Fibroblast of skin of scalp (primary cell): ENCODE data around the gene CREBBP. TPM values are rescaled to one million over a fixed set of nuclear protein-coding genes. Genes with fewer than 3 reads are reported as not detected.
"Not testable (repeated sequence)": the region's sequence is repeated elsewhere in the genome, so short reads cannot be mapped to it uniquely, and the experiment has no call there.

Experiments used
- DNase-seq: peaks from one replicate; pipeline ENCODE4 v3.0.0-alpha.2; 2013
- polyA plus RNA-seq, 2 experiments: library from polyadenylated mRNA; unstranded; fragments of 120-200 nt; gene quantifications; one replicate each; pipeline ENCODE4 v1.2.1, GENCODE V29; 2013; ENCODE audit not compliant: insufficient read length in 2 of 2

The CREBBP gene
- polyA plus RNA-seq (2013, experiment 1 of 2; ENCODE audit: insufficient read length), result 33.7 TPM
- 34.0 TPM for polyA plus RNA-seq (2013, experiment 2 of 2; ENCODE audit: insufficient read length)

DNA sequence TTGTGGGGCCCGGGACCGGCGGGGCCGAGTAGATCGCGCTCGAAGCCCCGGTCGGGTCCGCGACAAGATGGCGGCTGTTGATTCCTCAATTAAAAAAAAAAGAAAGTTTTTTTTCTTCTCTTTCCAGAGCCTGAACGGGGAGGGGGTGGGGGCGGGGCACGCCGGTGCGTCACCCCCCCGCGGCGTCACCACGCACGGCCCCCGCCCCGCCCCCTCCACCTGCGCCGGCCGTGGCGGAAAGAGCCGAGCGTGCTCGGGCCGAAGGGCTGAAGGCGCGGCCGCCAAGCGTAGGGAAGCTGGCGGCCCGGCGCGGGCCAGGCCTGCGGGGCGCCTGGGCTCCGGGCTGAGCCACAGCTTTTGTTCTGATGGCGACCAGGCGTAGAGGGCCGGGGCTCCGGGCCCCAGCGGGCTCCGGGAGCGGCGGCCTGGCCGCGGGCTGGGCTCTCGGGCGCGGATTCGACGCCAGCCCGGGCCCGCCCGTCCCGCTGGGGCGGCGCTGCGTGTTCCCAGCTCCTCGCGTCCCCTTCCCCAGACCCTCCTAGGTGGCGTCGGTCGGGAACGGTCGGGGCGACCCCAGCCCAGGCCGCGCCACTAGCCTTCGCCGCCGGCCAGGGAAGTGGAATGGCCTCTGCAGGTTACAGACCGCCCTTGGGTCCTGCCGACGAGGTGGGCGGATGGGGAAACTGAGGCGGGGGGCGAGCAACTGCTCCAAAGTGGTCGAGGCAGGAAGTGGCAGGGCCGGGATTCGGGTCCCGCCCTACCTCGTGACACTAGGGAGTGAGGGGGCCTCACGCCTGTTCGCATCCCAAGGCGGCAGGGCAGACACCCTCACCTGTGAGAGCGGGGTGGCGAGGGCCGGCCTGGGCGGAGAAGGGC is at the start of gene CREBBP:
CREBBP (minus strand) TSS at position 91 of the 876 bp plus-strand sequence. CDS start 797 bp downstream, outside the sequence.
- DNase-seq, result peak; percentile 93

DNA sequence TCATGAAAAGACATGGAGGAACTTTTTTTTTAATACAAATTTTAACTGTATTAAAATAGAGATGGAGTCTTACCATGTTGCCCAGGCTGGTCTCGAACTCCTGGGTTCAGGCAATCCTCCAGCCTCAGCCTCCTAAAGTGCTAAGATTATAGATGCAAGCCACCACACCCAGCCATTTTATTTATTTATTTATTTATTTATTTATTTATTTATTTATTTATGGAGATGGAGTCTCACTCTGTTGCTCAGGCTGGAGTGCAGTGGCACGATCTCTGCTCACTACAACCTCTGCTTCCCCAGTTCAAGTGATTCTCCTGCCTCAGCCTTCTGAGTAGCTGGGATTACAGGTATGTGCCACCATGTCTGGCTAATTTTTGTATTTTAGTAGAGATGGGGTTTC is 46.6 kb upstream of the CREBBP start:
- DNase-seq, result not testable (repeated sequence)

DNA sequence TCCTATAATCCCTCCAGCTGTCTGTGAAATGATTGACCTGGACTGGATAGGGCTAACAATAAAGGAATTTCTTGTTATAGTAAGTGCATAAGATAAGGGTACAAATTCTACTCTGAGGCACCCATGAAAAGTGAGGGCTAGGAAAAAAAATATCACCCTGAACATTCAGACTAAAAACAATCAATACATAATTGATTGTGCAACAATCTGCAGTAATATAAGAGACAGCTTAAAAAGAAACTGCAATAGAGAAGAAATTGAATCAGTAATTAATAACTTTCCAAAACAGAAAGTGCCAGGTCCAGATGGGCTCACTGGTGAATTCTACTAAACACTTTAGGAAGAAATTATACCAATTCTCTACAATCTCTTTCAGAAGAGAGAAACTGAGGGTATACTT is 44.2 kb upstream of the CREBBP start:
- DNase-seq, result no peak

DNA sequence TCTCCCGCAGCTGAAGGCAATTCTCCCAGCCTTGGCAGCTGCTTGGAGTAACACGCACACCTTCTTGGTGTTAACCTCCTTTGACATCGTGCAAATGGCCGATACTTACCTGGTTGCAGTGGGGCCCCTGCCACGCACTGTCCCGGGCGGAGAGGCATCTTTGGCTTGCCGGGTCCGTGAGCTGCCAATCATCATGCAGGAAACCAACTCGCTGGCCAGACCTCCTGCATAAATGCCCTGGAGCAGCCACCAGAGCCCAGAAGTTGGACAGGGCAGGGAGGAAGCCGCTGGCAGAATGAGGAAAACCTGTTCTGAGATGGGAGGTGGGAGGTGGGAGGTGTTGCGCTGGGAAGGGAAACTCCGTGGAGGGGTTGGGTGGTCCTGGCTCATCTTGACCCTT is 41.7 kb upstream of the CREBBP start:
- DNase-seq, result no peak

DNA sequence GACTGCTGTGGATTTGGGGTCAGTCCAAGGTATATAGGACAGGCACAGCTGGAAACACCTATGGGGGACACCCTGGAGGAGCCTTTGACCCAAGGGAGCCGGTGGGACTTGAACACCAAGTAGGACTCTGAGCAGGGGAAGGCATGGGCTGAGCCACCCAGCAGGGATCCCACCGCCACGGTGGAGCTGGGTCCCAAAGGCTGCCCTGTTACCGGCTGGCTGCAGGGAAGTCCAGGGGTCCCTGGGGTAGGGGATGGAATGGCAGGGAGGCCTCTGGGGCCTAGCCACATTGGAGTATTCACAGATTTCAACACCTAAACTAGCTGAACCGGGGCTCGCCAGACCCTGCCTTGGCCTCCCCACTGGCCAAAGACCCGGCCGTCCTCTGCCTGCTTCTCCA is 39.7 kb upstream of the CREBBP start:
- no peak for DNase-seq

DNA sequence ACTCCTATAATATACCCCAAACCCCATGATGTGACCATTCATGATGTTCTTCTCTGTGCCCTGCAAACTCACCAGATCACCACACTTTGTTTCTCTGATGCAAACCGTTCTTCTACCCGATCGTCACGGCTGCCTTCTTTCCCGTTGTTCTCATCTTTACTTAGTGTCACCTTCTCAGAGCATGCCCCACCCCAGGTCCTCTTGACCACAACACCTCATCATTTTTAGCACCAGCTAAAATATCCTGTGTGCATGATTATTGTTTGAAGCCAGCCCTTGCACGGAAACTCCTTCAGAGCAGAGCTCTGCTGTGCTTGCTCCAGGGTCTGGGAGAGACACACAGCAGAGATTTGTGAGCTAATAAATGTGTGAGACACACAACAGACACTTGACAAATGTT is 38.9 kb upstream of the CREBBP start:
- no peak for DNase-seq

DNA sequence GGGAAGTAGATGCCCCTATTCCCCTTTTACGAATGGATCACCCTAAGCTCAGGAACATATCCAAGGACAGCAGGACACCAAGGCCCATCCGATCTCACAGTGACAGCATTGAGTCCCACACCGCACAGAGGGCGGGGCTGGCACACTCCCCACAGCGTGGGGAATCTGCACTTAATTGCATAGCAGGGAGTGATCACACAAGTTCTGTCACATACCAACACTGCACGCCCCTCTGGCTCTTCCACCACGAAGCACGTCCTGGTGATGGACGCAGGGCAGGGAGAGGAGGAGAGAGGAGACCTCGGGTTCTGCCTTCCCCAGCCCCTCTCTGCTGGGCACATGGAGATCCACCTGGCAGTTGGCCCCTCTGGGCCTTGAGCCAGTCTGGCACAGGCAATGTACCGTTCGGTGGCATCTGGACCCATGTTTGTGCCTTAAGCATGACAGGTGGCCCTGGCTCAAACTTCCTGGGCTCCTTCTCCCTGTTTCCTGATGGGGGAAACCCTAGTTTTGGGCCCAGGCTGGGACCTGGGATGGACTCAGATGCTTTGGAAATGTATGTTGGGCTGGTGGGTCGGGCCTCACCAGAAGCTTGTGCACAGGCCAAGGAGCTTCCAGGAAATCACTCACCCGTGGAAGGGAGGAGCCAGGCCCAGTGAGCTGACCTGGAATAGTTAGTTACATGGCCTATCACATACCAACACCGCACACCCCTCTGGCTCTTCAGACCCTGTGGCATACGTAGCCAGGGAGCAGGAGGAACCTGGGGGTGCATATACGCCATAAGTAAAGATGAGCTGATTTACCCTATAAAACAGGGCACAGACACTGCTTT is 35.1 kb upstream of the CREBBP start:
- DNase-seq, result no peak

DNA sequence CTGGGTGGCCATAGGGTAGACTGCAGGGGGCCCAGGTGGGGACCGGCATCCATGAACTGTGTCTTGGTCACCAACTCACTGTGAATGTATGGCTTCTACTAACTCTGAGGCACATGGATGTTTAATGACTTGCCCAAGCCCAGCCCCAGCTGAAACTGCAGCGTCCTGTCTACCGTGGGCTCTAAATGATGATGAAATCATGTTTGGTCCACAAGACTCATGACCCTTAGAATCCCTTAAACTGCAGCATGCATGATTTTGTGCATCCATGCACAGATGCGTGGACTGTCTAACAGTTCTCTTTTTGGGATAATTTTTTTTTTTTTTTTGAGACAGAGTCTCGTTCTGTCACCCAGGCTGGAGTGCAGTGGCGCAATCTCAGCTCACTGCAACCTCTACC is 32.4 kb upstream of the CREBBP start:
- DNase-seq, result no peak

DNA sequence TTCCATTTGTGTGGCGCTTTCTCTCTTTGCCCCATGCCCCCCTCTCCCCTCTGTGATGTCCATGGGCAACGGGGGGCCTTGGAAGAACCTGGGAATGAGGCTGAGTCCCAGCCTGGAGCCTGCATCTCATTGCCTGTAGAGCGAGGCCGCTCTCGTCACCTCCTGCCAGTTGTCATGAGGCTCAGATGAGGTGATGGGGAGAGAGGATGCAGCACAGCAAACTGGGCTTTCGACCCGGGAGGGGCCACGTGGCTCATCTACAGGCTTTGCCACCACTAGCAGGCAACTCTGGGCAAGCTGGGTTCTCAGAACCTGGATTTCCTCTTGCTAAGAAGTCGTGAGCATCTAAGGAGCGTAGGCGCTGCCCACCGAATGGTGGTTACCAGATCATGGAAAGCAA is 31.9 kb upstream of the CREBBP start:
- no peak for DNase-seq

DNA sequence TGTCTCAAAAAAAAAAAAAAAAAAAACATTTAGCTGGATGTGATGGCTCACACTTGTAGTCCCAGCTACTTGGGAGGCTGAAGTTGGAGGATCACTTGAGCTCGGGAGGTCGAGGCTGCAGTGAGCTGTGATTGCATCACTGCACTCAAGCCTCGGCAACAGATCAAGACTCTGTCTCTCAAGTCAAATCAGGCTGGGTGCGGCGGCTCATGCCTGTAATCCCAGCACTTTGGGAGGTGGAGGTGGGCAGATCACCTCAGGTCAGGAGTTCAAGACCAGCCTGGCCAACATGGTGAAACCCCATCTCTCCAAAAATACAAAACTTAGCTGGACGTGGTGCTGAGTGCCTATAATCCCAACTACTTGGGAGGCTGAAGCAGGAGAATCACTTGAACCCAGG is 31.2 kb upstream of the CREBBP start:
- not testable (repeated sequence) for DNase-seq

DNA sequence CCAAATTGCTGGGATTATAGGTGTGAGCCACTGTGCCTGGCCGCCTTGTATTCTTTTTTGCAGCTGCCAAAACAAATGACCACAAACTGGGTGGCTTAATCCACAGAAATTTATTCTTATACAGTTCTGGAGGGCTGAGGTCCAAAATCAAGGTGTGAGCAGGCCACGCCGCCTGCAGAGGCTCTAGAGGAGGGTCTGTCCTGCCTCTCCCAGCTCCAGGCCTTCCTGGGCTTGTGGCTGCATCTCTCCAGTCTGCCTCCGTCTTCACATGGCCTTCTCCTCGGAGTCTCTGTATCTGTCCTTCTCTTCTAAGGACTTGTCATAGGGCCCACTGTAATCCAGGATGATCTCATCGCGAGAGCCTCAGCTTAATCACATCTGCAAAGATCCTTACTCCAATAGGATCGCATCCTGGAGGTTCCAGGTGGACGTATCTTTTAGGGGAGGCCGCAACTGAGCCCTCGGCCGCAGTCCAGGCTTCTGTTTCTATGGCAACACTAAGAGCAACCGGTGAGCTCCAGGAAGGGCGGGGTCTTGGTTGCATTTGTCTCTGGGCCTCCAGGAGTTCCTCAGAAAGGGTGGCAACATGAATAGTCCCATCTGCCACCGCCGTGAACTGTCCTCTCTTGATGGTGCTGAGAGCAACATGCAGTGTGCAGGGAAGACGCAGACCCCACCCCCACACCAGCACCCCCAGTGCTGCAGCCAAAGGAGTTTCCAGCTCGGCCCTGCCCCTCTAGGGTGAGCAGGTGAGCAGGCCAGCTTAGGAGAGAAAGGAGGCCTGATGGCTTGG is 29.5 kb upstream of the CREBBP start:
- no peak for DNase-seq

DNA sequence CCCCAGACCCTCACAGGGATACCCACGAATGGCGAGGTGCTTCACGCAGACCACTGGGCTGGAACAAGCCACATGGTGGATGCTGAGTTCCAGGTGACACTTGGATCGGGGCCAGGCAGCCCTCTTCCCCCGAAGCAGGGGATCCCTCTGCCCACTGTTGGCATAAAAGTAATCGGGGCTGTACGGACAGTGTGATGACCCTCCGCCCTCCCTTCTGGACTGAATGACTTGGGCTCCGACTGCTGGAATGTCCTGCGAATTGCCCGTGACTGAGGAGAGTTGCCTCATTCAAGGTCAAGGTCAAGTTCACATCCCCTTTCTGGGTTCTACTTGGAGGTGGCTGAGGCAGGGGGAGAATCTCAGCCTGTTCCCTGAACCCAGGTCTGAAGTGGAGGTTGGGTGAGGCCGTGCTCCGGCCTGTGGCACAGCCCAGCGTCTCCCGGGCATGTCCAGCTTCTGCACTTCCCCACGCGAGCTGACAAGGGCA is 28.5 kb upstream of the CREBBP start:
- DNase-seq, result no peak

DNA sequence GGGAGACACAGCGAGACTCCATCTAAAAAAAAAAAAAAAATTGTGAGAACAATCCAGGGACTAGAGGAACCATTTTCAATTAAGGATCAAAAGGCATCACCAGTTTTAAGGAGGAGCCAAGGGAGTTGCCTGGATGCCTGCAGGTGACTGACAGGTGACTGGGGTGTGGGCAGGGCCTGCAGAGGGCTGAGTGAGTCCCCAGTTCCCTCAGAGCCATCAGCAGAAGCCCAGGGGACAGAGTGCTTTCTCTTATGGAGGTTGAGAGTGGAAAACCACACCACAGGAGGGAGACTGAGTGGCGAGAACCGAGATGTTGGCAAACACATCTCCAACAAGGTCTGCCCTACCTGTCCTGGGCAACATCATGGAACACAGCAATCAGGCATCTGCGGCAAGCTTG is 27.1 kb upstream of the CREBBP start:
- DNase-seq, result no peak

DNA sequence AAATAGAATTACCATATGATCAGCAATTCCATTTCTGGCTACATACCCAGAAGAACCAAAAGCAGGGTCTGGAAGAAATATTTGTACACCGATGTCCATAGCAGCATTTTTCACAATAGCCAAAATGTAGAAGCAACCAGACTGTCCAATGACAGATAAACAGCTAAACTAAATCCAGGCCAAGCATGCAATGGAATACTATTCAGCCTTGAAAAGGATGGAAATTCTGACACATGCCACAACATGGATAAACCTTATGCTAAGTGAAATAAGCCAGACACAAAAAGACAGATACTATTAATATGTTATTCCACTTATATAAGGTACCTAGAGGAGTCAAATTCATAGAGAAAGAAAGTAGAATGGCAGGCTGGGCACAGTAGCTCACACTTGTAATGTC is 25.9 kb upstream of the CREBBP start:
- no peak for DNase-seq

DNA sequence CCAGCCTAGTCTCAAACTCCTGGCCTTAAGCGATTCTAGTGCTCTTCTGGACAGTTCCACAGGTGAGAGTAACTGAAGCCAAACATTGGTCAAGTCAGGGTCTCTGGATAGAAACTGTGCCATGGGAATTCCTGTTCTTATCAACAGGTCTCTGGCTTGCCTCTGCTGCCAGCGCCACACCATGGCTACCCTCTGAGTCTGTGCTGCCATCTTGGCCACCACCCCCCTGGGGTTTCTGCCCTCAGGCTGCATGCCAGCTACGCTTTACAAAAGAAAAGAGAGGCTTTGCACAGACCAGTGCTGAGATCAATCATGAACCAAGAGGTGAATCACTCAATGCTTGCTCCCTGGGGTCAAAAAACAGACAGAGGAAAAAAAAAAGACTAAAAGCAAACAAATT is 24.4 kb upstream of the CREBBP start:
- DNase-seq, result no peak

DNA sequence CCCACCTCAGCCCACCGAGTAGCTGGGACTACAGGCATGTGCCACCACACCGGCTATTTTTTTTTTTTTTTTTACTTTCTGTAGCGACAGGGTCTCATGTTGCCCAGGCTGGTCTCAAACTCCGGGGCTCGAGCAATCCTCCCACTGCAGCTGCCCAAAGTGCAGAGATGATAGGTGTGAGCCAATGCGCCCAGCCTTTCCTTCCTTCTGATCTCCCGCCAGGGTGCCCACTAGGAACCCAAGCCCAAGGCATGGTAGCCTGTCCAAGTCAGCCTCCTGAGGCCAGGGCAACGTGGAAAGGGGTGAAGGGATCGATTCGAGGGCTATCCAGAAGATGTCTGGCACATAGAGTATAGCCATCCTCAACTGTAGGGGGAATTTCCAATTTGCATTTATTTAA is 9.6 kb upstream of the CREBBP start:
- DNase-seq, result no peak

DNA sequence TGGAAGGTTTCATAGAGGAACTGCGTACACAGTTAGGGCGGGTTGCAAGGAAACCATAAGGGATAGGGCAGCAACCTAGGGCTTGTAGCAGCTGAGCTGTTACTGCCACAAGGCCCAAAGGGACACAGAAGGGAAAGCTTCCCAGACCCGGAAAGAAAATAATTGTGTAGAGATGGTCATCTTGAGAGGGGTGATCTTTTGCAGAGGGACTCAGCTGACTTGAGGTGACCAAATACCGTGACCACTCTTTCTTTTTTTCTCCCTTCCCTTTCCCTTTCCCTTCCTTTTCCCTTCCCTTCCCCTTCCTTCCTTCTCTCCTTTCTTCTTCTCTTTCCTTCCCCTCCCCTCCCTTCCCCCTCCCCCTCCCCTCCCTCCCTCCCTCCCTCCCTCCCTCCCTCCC is 8.5 kb upstream of the CREBBP start:
- DNase-seq, result no peak

DNA sequence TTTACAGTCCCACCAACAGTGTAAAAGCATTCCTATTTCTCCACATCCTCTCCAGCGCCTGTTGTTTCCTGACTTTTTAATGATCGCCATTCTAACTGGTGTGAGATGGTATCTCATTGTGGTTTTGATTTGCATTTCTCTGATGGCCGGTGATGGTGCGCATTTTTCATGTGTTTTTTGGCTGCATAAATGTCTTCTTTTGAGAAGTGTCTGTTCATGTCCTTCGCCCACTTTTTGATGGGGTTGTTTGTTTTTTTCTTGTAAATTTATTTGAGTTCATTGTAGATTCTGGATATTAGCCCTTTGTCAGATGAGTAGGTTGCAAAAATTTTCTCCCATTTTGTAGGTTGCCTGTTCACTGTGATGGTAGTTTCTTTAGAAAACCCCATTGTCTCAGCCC is 5.5 kb upstream of the CREBBP start:
- DNase-seq, result not testable (repeated sequence)

DNA sequence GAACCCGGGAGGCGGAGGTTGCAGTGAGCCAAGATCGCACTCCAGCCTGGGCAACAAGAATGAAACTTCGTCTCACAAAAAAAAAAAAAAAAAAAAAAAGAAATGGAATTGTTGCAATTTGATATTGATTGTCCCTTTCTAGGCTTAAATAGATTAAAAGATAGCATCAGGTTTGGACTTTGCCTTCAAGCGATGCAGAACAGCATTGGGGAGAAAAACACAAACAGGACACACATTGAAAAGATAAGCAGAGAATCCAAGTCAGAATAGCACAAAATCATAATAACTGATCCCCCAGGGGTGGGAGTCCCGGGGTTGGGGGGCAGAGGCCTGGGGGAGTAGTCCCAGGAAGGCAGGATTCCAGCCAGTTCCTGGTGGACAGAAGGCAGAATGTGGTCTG is 3.9 kb upstream of the CREBBP start:
- no peak for DNase-seq

DNA sequence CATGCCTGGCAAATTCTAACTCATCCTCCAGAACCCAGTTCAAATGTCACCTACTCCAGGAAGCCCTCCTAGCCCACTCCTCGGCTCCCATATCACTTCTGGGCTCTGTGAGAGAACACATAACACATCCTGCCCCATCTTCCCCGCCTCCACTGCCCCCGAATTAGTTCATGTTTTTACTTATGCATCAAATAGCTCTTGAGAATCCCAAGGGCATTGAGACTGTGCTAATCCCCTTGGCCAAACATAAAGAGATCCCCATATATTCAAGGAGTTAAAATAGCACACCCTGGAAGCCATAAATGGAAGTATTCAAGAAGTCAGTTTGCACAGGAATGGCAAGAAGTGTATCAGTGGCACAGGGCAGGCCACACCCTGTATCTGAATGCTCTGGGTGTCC is 2.0 kb upstream of the CREBBP start:
- no peak for DNase-seq

DNA sequence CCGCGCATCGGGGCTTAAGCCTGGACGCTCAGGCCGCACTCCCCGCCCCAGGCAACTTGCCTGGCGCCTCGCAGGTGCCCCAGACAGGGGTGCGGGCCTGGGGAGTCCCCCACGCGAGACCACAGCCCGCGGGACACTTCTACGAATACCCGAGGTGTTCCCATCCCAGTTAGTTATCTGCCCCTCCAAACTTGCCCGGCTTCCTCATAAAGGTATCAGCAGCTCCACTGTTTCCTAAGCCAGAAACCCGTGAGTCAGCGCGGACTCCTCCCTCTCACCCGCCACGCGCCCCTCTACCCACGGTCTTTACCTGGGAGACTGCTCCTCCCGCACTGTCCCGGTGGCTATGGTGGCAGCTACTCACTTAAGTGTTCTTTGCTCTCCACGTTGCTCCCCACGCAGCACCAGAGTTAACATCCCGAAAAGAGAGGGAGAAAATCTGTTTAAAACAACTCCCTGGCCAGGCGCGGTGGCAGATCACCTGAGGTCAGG is 1.0 kb upstream of the CREBBP start:
- DNase-seq, result no peak

DNA sequence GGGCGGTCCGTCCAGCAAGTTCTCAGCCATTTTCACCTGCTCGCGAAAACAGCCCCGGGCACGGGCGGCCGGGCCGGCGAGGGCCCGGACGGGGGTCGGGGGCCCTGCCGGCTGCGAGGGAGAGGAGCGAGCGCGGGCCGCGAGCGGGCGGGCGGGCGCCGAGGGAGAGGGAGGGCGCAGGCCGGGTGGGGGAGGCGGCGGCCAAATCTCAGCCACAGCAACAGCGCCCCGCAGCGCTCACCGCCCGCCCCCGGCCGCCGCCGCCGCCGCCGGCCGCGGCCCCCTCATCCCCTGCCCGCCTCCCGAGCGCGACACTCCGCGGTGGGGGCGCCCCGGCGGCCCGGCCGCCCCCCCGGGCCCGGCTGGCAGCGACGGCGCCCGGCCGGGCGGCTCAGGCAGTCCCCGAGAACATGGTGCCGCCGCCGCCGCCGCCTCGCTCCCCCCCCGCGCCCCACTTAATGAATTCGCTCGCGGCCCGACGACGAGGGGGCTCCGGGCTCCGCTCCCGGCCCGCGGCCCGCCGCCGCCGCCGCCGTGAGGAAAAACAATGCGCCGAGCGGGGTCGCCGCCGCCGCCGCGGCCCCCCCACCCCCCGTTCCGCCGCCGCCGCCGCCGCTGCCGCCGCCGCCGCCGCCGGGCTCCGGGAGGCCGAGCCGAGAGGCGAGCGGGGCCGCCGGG is 487 bp downstream of the CREBBP start:
- DNase-seq, result peak; percentile 74
